GM18520 (cell line): ENCODE results near the gene GAS5.
"Not testable (repeated sequence)": the region's sequence is repeated elsewhere in the genome, so short reads cannot be mapped to it uniquely, and the experiment has no call there.

Experiments
- ATAC-seq: cut with Tn5 transposase; IDR thresholded peaks from one replicate; pipeline ENCODE4 v1.9.1; 2021; ENCODE audit not compliant: unreplicated experiment

Gene GAS5

GRCh38 chr1:173867753-173868265 is at the start of gene GAS5:
Gene GAS5, minus strand, starts transcription at chr1:173867989.
- peak; percentile 57 for ATAC-seq

- ATAC-seq, result no peak
These were observed 49.4 kb upstream of the GAS5 start, which contains the start of gene SERPINC1 for GRCh38 chr1:173917149-173917548. Gene SERPINC1, minus strand, starts transcription at chr1:173917327. Its CDS starts 68 bp downstream, at chr1:173917259.

- no peak for ATAC-seq
These were observed 48.9 kb upstream of the GAS5 start for GRCh38 chr1:173916667-173917066.

GRCh38 chr1:173915596-173915995 is 47.8 kb upstream of the GAS5 start:
- ATAC-seq, result no peak

GRCh38 chr1:173914366-173914871 is 46.6 kb upstream of the GAS5 start:
- ATAC-seq, result no peak

- ATAC-seq, result no peak
These were observed 45.3 kb upstream of the GAS5 start for GRCh38 chr1:173913111-173913510.

- ATAC-seq, result no peak
These were observed 36.2 kb upstream of the GAS5 start for GRCh38 chr1:173903827-173904531.

- no peak for ATAC-seq
These were observed 33.2 kb upstream of the GAS5 start for GRCh38 chr1:173900992-173901391.

GRCh38 chr1:173900427-173900826 is 32.6 kb upstream of the GAS5 start:
- no peak for ATAC-seq

GRCh38 chr1:173894189-173894588 is 26.4 kb upstream of the GAS5 start:
- ATAC-seq, result no peak

GRCh38 chr1:173893611-173894010 is 25.8 kb upstream of the GAS5 start:
- no peak for ATAC-seq

GRCh38 chr1:173889885-173890284 is 22.1 kb upstream of the GAS5 start:
- ATAC-seq, result no peak

- ATAC-seq, result no peak
These were observed 21.0 kb upstream of the GAS5 start for GRCh38 chr1:173888749-173889148.

GRCh38 chr1:173887627-173888026 is 19.8 kb upstream of the GAS5 start:
- ATAC-seq, result no peak

GRCh38 chr1:173886746-173887611 is 19.2 kb upstream of the GAS5 start:
- ATAC-seq, result no peak

GRCh38 chr1:173884701-173885100 is 16.9 kb upstream of the GAS5 start:
- no peak for ATAC-seq

- ATAC-seq, result not testable (repeated sequence)
These were observed 13.3 kb upstream of the GAS5 start for GRCh38 chr1:173881117-173881516.

GRCh38 chr1:173878251-173878650 is 10.5 kb upstream of the GAS5 start:
- ATAC-seq, result no peak

- ATAC-seq, result no peak
These were observed 8.9 kb upstream of the GAS5 start for GRCh38 chr1:173876732-173877131.

GRCh38 chr1:173871500-173871899 is 3.7 kb upstream of the GAS5 start:
- ATAC-seq, result no peak

GRCh38 chr1:173871091-173871490 is 3.3 kb upstream of the GAS5 start:
- no peak for ATAC-seq
